Endodermal cell (in vitro differentiated cells): ENCODE data around the gene PPP1R14B. TPM values are rescaled to one million over a fixed set of nuclear protein-coding genes. Genes with fewer than 3 reads are reported as not detected.
A peak's percentile ranks its signal among the peaks of the same experiment; 100 is the strongest.

Source experiments
- DNase-seq: peaks from one replicate; pipeline ENCODE4 v3.0.0-alpha.2; 2017
- H3K27ac ChIP-seq: 2 replicates; pipeline ENCODE4 v1.5.1; 2013; ENCODE audit warnings: mild to moderate bottlenecking, low read depth, low read length, moderate library complexity
- H3K27me3 ChIP-seq: 2 replicates; pipeline ENCODE4 v1.6.1; 2013; ENCODE audit warnings: mild to moderate bottlenecking, low read length, moderate library complexity; ENCODE audit not compliant: insufficient read depth, control insufficient read depth, poor library complexity, severe bottlenecking
- H3K36me3 ChIP-seq: 2 replicates; pipeline ENCODE4 v1.7.0; 2013; ENCODE audit warnings: mild to moderate bottlenecking, low read length, moderate library complexity; ENCODE audit not compliant: control insufficient read depth, insufficient read depth
- H3K4me1 ChIP-seq: one replicate; pipeline ENCODE4 v1.7.0; 2013; ENCODE audit warnings: low read length; ENCODE audit not compliant: control insufficient read depth, insufficient read depth
- H3K4me3 ChIP-seq: 2 replicates; pipeline ENCODE4 v1.5.1; 2013; ENCODE audit warnings: mild to moderate bottlenecking, low read length, moderate library complexity
- H3K9ac ChIP-seq: 2 replicates; pipeline ENCODE4 v1.6.1; 2013; ENCODE audit warnings: mild to moderate bottlenecking, low read length, moderate library complexity; ENCODE audit not compliant: poor library complexity, severe bottlenecking; ENCODE audit errors: extremely low read depth
- H3K9me3 ChIP-seq: 2 replicates; pipeline ENCODE4 v1.6.1; 2013; ENCODE audit warnings: mild to moderate bottlenecking, low read length, moderate library complexity; ENCODE audit not compliant: control insufficient read depth
- H3K27ac Mint-ChIP-seq: 2 replicates; pipeline ENCODE4 v1.8.0; 2020; ENCODE audit warnings: mixed read lengths
- H3K27me3 Mint-ChIP-seq: 2 replicates; pipeline ENCODE4 v1.8.0; 2021; ENCODE audit warnings: mild to moderate bottlenecking, mixed read lengths; ENCODE audit not compliant: insufficient read depth
- H3K36me3 Mint-ChIP-seq: 2 replicates; pipeline ENCODE4 v1.8.0; 2020; ENCODE audit warnings: low read depth, mixed read lengths
- H3K4me1 Mint-ChIP-seq: 2 replicates; pipeline ENCODE4 v1.8.0; 2020; ENCODE audit warnings: mixed read lengths
- H3K4me3 Mint-ChIP-seq: 2 replicates; pipeline ENCODE4 v1.8.0; 2020; ENCODE audit warnings: mild to moderate bottlenecking, moderate library complexity, mixed read lengths
- H3K9me3 Mint-ChIP-seq: 2 replicates; pipeline ENCODE4 v1.8.0; 2020; ENCODE audit warnings: mild to moderate bottlenecking, mixed read lengths
- WGBS, 2 experiments: methylation state at CpG; one replicate each; pipeline versions ENCODE4 v1.1.5 to v1.1.7; 2013; ENCODE audit warnings: missing lambda C conversion rate in 2 of 2, mixed read lengths in 1 of 2; ENCODE audit not compliant: insufficient coverage in 1 of 2, insufficient read length in 1 of 2; 5-methylcytosine and 5-hydroxymethylcytosine counted together
- total RNA-seq, 2 donors: library from RNA; stranded (reverse); fragmentation: NEBNext Ultra II Directional in 1 of 2; extraction: Animal tissue kit (Norgen Biotek cat#: 25700) in 1 of 2; gene quantifications; 2 replicates in 1 of 2; 3 replicates in 1 of 2; pipeline ENCODE4 v1.2.1, GENCODE V29; 2021
- TF ChIP-seq, protein P1 (sequence below): fragments of 200-600 bp; sonication (generic); conservative IDR thresholded peaks from 2 replicates; pipeline ENCODE4 v1.5.0; 2021; ENCODE audit warnings: antibody characterized with exemption, mild to moderate bottlenecking

Gene PPP1R14B
- total RNA-seq, 2 donors from 2014 or later: 228 to 265 TPM

DNA sequence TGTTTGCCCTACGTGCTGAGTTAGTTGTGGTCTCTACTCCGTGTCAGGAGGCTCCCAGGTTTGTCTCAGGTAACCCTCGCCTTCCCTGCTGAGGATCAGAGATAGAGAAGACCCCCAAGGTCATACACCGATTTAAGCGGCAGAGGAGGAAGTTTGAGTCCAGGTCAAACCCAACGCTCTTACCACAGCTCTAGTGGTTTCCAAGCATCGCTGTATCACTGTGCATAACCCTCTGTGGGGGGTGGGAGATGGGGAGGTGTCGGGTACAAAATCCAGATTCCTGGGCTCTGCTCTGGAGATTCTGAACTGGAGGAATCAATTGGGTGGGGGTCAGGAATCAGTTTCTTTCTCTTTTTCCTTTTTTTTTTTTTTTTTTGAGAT is 15.8 kb downstream of the PPP1R14B start:
- Histone ChIP-seq H3K36me3 (no peaks in the 10 kb centered on the region), H3K9ac (peak overlapping the region; percentile 49), H3K9me3 (no peaks in the 10 kb centered on the region), H3K4me3 (peak overlapping the region; percentile 85), H3K4me1 (peaks cover 4% of the 10 kb centered on the region), H3K27me3 (no peaks in the 10 kb centered on the region), H3K27ac (no peak overlapping the region)
- Mint-ChIP-seq H3K4me3 (peak overlapping the region; percentile 72), H3K27me3 (peaks cover 6% of the 10 kb centered on the region), H3K27ac (peak overlapping the region; percentile 81), H3K36me3 (no peaks in the 10 kb centered on the region), H3K4me1 (peaks cover 13% of the 10 kb centered on the region), H3K9me3 (no peaks in the 10 kb centered on the region)
- DNase-seq: no peak
- WGBS, 2 experiments: 8 to 17% methylated on average over 3 to 8 of the region's 8 CpGs
- TF ChIP-seq, protein P1, sequence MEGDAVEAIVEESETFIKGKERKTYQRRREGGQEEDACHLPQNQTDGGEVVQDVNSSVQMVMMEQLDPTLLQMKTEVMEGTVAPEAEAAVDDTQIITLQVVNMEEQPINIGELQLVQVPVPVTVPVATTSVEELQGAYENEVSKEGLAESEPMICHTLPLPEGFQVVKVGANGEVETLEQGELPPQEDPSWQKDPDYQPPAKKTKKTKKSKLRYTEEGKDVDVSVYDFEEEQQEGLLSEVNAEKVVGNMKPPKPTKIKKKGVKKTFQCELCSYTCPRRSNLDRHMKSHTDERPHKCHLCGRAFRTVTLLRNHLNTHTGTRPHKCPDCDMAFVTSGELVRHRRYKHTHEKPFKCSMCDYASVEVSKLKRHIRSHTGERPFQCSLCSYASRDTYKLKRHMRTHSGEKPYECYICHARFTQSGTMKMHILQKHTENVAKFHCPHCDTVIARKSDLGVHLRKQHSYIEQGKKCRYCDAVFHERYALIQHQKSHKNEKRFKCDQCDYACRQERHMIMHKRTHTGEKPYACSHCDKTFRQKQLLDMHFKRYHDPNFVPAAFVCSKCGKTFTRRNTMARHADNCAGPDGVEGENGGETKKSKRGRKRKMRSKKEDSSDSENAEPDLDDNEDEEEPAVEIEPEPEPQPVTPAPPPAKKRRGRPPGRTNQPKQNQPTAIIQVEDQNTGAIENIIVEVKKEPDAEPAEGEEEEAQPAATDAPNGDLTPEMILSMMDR: no peak

DNA sequence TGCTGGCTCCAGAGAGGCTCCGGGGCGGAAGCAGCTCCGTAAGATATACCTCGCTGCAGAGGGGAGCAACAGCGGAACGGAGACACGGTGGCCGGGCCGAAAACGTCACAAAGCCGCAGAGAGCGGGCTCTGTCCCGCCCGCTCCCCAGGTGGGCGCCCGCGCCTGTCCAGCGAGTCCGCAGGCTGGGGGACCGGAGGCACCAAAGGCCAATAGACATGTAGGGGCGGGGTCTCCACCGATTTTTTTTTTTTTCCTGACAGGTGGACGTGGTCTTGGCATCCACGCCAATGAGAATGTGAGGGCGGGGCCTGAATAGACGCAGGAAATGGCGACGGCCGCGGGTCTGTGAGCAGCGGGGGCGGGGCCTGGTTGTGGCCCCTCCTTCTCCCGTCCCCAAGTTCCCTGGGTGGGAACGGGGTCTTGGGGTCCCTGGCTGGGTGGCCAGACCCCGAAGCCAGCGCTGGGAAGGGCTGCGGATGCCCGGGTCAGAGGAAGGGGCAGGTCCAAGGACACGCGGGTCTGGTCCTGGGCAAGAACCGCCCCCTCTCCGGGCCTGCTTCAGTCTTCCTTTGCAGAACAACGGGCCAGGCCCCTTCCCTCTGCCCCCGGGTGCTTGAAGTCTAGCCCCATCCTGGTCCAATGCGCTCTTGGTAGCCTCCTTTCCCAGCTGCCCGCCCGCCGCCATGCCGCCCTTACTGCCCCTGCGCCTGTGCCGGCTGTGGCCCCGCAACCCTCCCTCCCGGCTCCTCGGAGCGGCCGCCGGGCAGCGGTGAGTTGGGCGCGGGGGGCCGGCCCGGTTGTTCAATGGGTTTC is 16.4 kb downstream of the PPP1R14B start, which contains the start of gene DNAJC4:
Gene DNAJC4 (plus strand): TSS at position 378 of the 814 bp plus-strand sequence. CDS start 307 bp downstream, at position 685.
- H3K27me3 Mint-ChIP-seq: peaks cover 6% of the 10 kb centered on the region
- Histone ChIP-seq H3K4me1 (peaks cover 4% of the 10 kb centered on the region), H3K27me3 (no peaks in the 10 kb centered on the region), H3K9me3 (no peaks in the 10 kb centered on the region), H3K9ac (peak within 1 kb of the TSS; percentile 49), H3K36me3 (no peaks in the 10 kb centered on the region), H3K4me3 (peak within 1 kb of the TSS; percentile 85), H3K27ac (peak within 1 kb of the TSS; percentile 74)
- peak; percentile 98 for DNase-seq
- H3K4me3 Mint-ChIP-seq: peak within 1 kb of the TSS; percentile 72
- no peaks in the 10 kb centered on the region for H3K36me3 Mint-ChIP-seq
- peaks cover 13% of the 10 kb centered on the region for H3K4me1 Mint-ChIP-seq
- WGBS, 2 experiments: 0 to 1% methylated on average over 39 to 62 of the region's 62 CpGs
- H3K9me3 Mint-ChIP-seq: no peaks in the 10 kb centered on the region
- TF ChIP-seq, protein P1: no peak
- peak within 1 kb of the TSS; percentile 81 for H3K27ac Mint-ChIP-seq

DNA sequence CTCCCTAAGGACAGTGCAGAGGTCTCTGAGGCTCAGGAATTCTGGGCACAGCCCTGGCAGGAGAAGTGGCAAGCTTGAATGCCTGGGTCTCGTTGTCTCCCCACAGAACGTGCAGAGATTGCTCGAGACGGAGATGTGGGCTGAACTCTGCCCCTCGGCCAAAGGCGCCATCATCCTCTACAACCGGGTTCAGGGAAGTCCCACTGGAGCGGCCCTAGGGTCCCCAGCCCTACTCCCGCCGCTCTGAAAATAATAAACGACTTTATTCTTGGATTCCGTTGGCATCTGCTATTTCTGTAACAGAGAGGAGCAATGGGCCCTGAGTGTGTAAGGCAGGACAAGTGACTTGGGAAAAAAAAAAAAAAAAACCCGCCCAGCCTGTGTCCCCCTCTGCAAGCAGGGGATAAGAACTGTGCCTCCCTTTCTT is 17.0 kb downstream of the PPP1R14B start:
- no peaks in the 10 kb centered on the region for H3K36me3 Mint-ChIP-seq
- H3K4me3 ChIP-seq: peak overlapping the region; percentile 85
- no peaks in the 10 kb centered on the region for H3K9me3 ChIP-seq
- DNase-seq: no peak
- H3K9ac ChIP-seq: peak overlapping the region; percentile 30
- WGBS, 2 experiments: 61 to 77% methylated on average over 12 to 13 of the region's 13 CpGs
- H3K4me3 Mint-ChIP-seq: peak overlapping the region; percentile 72
- no peaks in the 10 kb centered on the region for H3K9me3 Mint-ChIP-seq
- peaks cover 6% of the 10 kb centered on the region for H3K27me3 Mint-ChIP-seq
- H3K27ac ChIP-seq: peak overlapping the region; percentile 74
- H3K27ac Mint-ChIP-seq: peak overlapping the region; percentile 77
- no peaks in the 10 kb centered on the region for H3K27me3 ChIP-seq
- peaks cover 4% of the 10 kb centered on the region for H3K4me1 ChIP-seq
- TF ChIP-seq, protein P1: no peak
- peaks cover 13% of the 10 kb centered on the region for H3K4me1 Mint-ChIP-seq
- no peaks in the 10 kb centered on the region for H3K36me3 ChIP-seq
